Omental fat pad (tissue), 4 donors: ENCODE measurements around the gene SLC7A9. TPM values are rescaled to one million over a fixed set of nuclear protein-coding genes. Genes with fewer than 3 reads are reported as not detected.

Experiments used
- ATAC-seq: fragments of 150-250 bp; one replicate; pipeline ENCODE4 v1.9.1; 2016; ENCODE audit warnings: mild to moderate bottlenecking, moderate library complexity; ENCODE audit not compliant: low FRiP score
- DNase-seq: peaks from one replicate; pipeline ENCODE4 v3.0.0-alpha.2; 2019; ENCODE audit warnings: low spot score
- total RNA-seq, 4 donors: library from RNA; depleted of rRNA; stranded (reverse); fragments of >200 nt; gene quantifications; one replicate each; pipeline ENCODE4 v1.1.0, GENCODE V29; 2016
- TF ChIP-seq, protein P1 (sequence below), 3 donors: fragments of 450-650 bp; IDR thresholded peaks; one replicate each; pipeline ENCODE4 v1.5.1; 2016 to 2017; ENCODE audit warnings: antibody characterized with exemption in 3 of 3, mild to moderate bottlenecking in 3 of 3, moderate library complexity in 2 of 3

SLC7A9 gene
- total RNA-seq, 4 donors from 2014 or later: 0.36 to 1.4 TPM; not detected in 2

DNA sequence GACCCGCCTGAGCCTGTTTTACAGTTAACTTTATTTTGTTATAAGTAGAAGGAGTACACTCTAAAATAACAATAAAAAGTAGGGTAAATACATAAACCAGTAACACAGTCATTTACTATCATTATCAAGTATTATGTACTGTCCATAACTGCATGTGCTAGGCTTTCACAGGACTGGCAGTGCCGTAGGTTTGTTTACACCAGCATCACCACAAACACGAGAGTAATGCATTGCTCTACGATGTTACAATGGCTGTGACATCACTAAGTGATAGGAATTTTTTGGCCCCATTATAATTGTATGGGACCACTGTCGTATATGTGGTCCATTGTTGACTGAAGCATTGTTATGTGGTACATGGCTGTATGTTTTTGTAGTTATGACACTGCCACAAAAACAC, 41.3 kb upstream of the SLC7A9 start:
- TF ChIP-seq, protein P1, sequence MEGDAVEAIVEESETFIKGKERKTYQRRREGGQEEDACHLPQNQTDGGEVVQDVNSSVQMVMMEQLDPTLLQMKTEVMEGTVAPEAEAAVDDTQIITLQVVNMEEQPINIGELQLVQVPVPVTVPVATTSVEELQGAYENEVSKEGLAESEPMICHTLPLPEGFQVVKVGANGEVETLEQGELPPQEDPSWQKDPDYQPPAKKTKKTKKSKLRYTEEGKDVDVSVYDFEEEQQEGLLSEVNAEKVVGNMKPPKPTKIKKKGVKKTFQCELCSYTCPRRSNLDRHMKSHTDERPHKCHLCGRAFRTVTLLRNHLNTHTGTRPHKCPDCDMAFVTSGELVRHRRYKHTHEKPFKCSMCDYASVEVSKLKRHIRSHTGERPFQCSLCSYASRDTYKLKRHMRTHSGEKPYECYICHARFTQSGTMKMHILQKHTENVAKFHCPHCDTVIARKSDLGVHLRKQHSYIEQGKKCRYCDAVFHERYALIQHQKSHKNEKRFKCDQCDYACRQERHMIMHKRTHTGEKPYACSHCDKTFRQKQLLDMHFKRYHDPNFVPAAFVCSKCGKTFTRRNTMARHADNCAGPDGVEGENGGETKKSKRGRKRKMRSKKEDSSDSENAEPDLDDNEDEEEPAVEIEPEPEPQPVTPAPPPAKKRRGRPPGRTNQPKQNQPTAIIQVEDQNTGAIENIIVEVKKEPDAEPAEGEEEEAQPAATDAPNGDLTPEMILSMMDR (IDR thresholded peaks at IDR 0.05): no peak
- no peak for DNase-seq
- no peak for ATAC-seq

DNA sequence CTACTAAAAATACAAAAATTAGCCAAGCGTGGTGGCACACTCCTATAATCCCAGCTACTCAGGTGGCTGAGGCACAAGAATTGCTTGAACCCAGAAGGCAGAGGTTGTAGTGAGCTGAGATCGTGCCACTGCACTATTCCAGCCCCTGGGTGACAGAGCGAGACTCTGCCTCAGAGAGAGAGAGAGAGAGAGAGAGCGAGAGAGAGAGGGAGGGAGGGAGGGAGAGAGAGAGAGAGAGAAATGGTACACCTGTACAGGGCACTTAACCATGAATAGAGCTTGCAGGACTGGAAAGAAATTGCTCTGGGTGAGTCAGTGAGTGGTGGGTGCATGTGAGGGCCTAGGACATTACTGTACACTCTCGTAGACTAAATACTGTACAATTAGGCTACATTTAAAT, 40.5 kb upstream of the SLC7A9 start:
- TF ChIP-seq, protein P1 (IDR thresholded peaks at IDR 0.05): no peak
- DNase-seq (no peak), ATAC-seq (no peak)

DNA sequence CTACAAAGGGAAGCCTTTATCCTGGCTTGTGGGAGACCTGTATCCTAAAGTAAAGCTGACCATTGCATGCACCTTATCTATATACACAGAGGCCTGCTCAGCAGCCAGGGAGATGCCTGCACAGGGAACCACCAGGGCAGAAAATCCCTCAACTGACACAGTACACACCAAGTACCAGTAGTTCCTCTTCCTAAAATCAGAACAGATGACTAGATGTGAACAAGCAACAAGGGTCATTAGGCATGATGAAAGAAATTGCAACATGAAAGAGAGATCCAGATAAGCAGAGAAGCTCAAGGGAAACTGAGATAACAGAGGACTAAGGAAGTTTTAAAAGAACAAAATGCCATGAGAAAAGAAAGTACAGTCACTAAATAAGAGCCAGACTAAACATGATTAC, 39.7 kb upstream of the SLC7A9 start:
- ATAC-seq: no peak

DNA sequence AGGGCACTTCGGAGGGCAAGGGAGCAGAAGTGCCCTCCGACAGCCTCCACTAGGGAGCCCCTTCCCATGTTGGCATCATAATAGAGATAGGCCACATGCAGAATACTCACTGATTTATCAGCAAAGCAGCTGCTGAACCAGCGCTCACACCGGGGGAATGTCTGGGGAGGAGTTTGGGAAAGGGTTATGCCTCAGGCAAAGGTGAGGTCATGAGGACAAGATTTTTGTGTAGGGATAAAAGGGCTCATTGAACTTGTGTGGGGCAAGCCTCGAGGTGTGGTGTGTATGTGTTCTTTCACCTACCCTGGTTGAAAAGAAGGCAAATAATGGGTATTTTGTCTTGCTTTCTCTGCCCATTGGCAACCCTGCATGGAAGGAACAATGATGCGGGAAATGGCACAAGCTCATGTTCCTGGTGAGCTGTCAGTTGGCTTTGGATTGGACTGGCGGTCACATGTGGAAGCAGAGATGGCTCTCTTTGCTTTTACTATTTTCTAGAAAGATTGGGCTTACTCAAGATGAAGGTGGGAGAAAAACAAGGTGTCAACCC, 39.1 kb upstream of the SLC7A9 start:
- TF ChIP-seq, protein P1 (IDR thresholded peaks at IDR 0.05): no peak
- ATAC-seq (no peak), DNase-seq (no peak)

More for the DNA sequence above, 39.7 kb upstream of the SLC7A9 start:
- DNase-seq: no peak
- TF ChIP-seq, protein P1 (IDR thresholded peaks at IDR 0.05): no peak

DNA sequence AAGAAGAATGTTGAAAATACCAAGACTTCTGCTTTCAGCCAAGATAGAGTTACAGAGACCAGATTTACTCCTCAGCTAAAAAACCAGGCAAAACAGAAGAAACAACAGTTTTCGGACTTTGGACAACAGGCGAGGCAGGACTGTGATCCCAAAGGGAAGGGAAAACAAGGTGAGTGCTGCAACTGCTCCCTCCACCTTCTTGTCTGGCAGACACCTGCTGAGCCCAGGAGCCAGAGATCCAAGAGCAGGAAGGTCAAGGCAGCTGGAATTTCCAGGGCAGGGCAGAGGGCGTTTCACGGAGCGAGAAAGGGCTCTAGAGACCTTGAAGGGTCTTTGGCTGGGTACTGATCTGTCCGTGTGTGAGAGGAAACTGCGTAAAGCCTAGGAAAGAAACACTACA, 32.9 kb upstream of the SLC7A9 start:
- TF ChIP-seq, protein P1 (IDR thresholded peaks at IDR 0.05): no peak
- DNase-seq (no peak), ATAC-seq (no peak)

DNA sequence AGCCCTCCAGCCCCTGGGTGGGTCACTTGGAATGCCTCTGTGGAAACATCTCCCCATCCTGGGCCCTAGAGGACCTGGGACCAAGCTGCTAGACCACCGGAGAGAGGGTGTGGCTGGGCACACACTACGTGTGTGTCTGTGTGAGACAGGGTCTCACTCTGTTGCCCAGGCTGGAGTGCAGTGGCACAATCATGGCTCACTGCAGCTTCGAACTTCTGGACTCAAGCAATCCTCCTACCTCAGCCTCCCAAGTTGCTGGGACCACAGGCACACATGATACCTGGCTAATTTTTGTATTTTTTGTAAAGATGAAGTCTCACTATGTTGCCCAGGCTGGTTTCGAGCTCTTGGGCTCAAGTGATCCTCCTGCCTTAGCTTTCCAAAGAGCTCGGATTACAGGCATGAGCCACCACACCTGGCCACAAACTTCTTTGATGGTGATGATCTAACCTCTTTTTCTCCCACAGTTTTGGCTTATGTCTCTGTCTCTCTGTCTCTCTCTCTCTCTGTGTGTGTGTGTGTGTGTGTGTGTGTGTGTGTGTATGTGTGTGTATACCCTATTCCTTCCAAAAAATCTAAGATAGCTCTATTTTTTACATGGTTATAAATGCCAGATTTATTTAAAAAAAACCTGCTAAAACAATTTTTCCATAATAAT, 32.1 kb upstream of the SLC7A9 start:
- ATAC-seq (no peak), DNase-seq (no peak)
- TF ChIP-seq, protein P1 (IDR thresholded peaks at IDR 0.05): no peak
